Neural crest cell (in vitro differentiated cells): ENCODE data around the gene KCNQ4. TPM values are rescaled to one million over a fixed set of nuclear protein-coding genes. Genes with fewer than 3 reads are reported as not detected.

Experiments
- DNase-seq: peaks from one replicate; pipeline ENCODE4 v3.0.0; 2021; ENCODE audit warnings: low read depth, mixed read lengths, low spot score
- H3K27ac Mint-ChIP-seq: one replicate; pipeline ENCODE4 v1.8.0; 2021; ENCODE audit warnings: mild to moderate bottlenecking, mixed read lengths; ENCODE audit not compliant: unreplicated experiment
- H3K27me3 Mint-ChIP-seq: 2 replicates; pipeline ENCODE4 v1.8.0; 2021; ENCODE audit warnings: low read depth, mild to moderate bottlenecking, mixed read lengths
- H3K36me3 Mint-ChIP-seq: 2 replicates; pipeline ENCODE4 v1.8.0; 2021; ENCODE audit warnings: low read depth, mild to moderate bottlenecking, mixed read lengths
- H3K4me1 Mint-ChIP-seq: 2 replicates; pipeline ENCODE4 v1.8.0; 2021; ENCODE audit warnings: mixed read lengths
- H3K4me3 Mint-ChIP-seq: one replicate; pipeline ENCODE4 v1.8.0; 2021; ENCODE audit warnings: mild to moderate bottlenecking, mixed read lengths
- H3K9me3 Mint-ChIP-seq: 2 replicates; pipeline ENCODE4 v1.8.0; 2021; ENCODE audit warnings: mixed read lengths
- CTCF ChIP-seq: fragments of 200-600 bp; sonication (generic); conservative IDR thresholded peaks from 2 replicates; pipeline ENCODE4 v1.5.0; 2021; ENCODE audit warnings: antibody characterized with exemption, mild to moderate bottlenecking
- total RNA-seq: library from RNA; stranded (reverse); gene quantifications from 2 replicates; pipeline ENCODE4 v1.2.1, GENCODE V29; 2021

Gene KCNQ4
- total RNA-seq, 1 donor from 2014 or later, result 0.89 TPM

- Mint-ChIP-seq H3K27ac (no peak overlapping the region), H3K27me3 (peaks cover 15% of the 10 kb centered on the region), H3K36me3 (no peaks in the 10 kb centered on the region), H3K4me1 (peaks cover 26% of the 10 kb centered on the region), H3K9me3 (no peaks in the 10 kb centered on the region), H3K4me3 (peak overlapping the region; percentile 23)
- no peak for TF ChIP-seq CTCF
- no peak for DNase-seq
These were observed 4.4 kb downstream of the KCNQ4 start for GRCh38 chr1:40787737-40788560.

GRCh38 chr1:40788561-40789341 is 5.2 kb downstream of the KCNQ4 start:
- no peak for TF ChIP-seq CTCF
- Mint-ChIP-seq H3K4me1 (peaks cover 21% of the 10 kb centered on the region), H3K36me3 (no peaks in the 10 kb centered on the region), H3K4me3 (peak overlapping the region; percentile 41), H3K27ac (peak overlapping the region; percentile 50), H3K9me3 (no peaks in the 10 kb centered on the region), H3K27me3 (peaks cover 10% of the 10 kb centered on the region)
- DNase-seq, result no peak

GRCh38 chr1:40789342-40789598 is 5.7 kb downstream of the KCNQ4 start:
- Mint-ChIP-seq H3K4me1 (peaks cover 20% of the 10 kb centered on the region), H3K27me3 (peaks cover 9% of the 10 kb centered on the region), H3K9me3 (no peaks in the 10 kb centered on the region), H3K4me3 (no peak overlapping the region), H3K27ac (no peak overlapping the region), H3K36me3 (no peaks in the 10 kb centered on the region)
- TF ChIP-seq CTCF, result no peak
- no peak for DNase-seq

GRCh38 chr1:40789661-40790430 is 6.3 kb downstream of the KCNQ4 start:
- H3K4me3 Mint-ChIP-seq, result no peak overlapping the region
- DNase-seq, result no peak
- no peaks in the 10 kb centered on the region for H3K36me3 Mint-ChIP-seq
- no peaks in the 10 kb centered on the region for H3K9me3 Mint-ChIP-seq
- H3K4me1 Mint-ChIP-seq, result peaks cover 16% of the 10 kb centered on the region
- no peak overlapping the region for H3K27ac Mint-ChIP-seq
- TF ChIP-seq CTCF, result no peak
- peaks cover 5% of the 10 kb centered on the region for H3K27me3 Mint-ChIP-seq

GRCh38 chr1:40792036-40792435 is 8.4 kb downstream of the KCNQ4 start:
- Mint-ChIP-seq H3K4me3 (no peak overlapping the region), H3K4me1 (peaks cover 10% of the 10 kb centered on the region), H3K9me3 (no peaks in the 10 kb centered on the region), H3K36me3 (no peaks in the 10 kb centered on the region), H3K27me3 (no peaks in the 10 kb centered on the region), H3K27ac (no peak overlapping the region)
- no peak for DNase-seq
- no peak for TF ChIP-seq CTCF
